Activated naive CD4-positive, alpha-beta T cell treated with anti-CD3 and anti-CD28 coated beads, Interleukin-2, amount 50 U/mL, for 16 hours (primary cell): Measurements from ENCODE around the gene MECP2.
A peak's percentile ranks its signal among the peaks of the same experiment; 100 is the strongest.
"Not testable (repeated sequence)": the region's sequence is repeated elsewhere in the genome, so short reads cannot be mapped to it uniquely, and the experiment has no call there.

Experiments
- DNase-seq: peaks from one replicate; pipeline ENCODE4 v3.0.0-alpha.2; 2020

Gene MECP2

DNA sequence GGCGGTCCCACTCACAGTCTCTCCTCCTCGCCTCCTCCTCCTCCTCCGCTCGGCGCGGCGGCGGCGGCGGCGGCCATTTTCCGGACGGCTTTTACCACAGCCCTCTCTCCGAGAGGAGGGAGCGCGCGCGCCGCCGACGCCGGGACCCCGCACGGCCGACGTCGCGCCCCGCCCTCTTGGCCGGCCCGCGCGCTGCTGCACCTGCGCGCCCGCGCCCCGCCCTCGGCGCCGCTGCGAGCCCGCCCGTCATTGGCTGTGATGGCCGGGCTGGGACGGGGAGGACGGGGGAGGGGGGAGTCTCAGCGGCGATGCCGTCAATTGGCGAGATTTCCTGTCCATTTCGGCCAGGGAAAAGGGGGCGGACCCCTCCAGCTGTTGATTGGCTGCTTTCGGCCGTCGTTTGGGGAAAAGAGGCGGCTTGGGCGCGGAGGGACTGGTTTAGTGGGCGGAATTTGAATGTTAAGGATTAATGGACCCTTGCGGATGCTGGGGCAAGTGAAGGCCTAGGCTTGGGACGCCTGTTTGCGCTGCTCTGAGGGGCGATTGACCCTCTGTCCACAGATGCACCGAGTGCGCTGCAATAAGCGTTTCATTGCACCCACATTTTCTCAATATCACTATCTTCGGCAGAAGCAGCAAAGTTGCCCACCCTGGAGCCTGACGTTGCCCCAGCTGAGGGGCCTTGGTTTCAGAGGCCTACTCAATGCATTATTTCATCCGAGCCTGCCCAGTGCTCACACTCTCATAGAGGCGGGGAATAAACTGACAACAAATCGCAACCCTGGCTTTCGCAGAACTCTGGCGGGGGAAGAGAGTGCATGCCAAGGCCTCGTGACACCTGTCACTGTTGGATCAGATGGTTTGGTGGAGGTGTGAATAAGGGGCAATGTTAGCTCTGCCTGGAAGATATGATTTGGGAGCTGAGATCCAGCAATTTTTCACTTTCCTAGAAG, at the start of gene MECP2:
MECP2 (minus strand) TSS at position 129 of the 953 bp plus-strand sequence.
- peak; percentile 87 for DNase-seq

DNA sequence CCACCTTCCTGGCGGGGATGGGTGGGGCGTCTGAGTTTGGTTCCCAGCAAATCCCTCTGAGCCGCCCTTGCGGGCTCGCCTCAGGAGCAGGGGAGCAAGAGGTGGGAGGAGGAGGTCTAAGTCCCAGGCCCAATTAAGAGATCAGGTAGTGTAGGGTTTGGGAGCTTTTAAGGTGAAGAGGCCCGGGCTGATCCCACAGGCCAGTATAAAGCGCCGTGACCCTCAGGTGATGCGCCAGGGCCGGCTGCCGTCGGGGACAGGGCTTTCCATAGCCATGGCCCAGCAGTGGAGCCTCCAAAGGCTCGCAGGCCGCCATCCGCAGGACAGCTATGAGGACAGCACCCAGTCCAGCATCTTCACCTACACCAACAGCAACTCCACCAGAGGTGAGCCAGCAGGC, 46.5 kb upstream of the MECP2 start, which contains the start of gene OPN1LW:
OPN1LW (plus strand) TSS at position 234 of the 400 bp plus-strand sequence; CDS start at position 275, 41 bp downstream.
- DNase-seq: not testable (repeated sequence)

DNA sequence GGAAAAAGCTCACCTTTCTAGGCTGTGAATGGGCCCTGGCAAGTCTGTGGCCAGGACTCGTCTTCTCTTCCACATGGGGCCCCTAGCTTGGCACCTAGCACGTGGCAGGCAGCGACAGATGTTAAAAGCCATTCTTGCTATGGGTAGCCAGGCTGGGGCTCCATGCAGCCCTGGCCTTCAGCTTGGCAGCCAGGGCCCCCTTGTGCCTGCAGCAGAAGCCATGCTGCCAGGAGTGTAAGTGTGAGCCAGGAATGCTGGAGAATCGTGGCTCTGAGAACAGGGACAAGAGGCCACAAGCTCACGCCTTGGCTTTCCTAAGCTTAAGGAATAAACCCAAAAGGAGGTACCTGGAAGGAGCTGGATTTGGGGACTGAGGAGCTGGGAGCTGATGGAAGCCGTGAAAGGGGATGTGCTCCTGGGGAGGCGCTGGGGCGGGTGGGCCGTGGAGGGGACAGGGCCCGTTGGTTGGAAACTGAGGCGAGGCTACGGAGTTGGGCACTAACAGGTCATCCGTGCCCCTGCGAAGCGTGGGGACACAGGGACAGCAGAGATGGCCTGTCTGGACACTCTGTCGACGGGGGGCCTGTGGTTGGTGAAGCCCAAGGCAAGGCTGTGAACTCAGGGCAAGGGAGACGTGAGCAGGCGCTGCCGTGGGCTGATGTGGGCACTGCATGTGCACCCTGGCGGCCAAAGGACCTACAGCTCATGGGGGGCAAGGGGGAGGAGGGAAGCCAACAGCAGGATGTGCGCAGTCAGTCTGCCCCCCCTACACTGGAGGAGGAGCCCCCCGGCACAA, 45.6 kb upstream of the MECP2 start:
- DNase-seq: no peak

DNA sequence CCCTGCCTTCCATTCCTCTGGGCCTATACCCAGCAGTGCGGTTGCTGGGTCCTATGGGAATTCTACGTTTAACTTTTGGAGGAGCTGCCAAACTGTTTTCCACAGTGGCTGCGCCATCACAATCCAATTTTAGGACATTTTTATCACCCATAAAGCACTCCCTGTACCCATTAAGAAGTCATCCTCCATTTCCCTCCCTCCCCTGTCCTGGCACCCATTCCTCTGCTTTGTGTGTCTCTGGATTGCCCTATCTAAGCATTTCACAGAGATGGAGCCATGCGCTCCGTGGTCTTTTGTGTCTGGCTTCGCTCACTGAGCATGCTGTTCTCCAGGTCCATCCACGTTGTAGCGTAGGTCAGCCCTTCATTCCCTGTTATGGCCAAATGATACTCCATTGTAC, 44.9 kb upstream of the MECP2 start:
- DNase-seq: no peak

DNA sequence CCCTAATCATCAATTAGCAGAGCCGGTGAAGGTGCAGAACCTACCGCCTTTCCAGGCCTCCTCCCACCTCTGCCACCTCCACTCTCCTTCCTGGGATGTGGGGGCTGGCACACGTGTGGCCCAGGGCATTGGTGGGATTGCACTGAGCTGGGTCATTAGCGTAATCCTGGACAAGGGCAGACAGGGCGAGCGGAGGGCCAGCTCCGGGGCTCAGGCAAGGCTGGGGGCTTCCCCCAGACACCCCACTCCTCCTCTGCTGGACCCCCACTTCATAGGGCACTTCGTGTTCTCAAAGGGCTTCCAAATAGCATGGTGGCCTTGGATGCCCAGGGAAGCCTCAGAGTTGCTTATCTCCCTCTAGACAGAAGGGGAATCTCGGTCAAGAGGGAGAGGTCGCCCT, 43.2 kb upstream of the MECP2 start:
- no peak for DNase-seq

DNA sequence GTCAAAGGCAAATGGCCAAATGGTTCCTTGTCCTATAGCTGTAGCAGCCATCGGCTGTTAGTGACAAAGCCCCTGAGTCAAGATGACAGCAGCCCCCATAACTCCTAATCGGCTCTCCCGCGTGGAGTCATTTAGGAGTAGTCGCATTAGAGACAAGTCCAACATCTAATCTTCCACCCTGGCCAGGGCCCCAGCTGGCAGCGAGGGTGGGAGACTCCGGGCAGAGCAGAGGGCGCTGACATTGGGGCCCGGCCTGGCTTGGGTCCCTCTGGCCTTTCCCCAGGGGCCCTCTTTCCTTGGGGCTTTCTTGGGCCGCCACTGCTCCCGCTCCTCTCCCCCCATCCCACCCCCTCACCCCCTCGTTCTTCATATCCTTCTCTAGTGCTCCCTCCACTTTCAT, 42.7 kb upstream of the MECP2 start:
- DNase-seq: no peak

DNA sequence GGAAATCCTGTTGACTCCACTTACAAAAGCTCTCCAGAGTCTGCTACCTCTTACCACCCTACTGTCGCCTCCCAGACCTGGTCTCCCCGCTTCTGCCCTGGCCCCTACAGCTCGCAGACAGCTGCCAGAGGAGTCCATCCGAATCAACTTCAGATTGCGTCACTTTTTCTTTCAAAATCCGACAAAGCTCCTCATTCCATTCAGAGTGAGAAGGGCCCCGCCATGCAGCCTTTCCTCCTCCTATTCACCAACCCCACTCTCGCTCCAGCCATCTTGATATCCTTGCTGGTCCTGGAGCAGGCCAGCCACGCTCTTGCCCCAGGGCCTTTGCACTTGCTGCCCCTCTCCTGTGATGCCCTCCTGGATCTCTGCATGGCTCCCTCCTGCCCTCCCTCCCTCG, 41.3 kb upstream of the MECP2 start:
- DNase-seq: no peak

DNA sequence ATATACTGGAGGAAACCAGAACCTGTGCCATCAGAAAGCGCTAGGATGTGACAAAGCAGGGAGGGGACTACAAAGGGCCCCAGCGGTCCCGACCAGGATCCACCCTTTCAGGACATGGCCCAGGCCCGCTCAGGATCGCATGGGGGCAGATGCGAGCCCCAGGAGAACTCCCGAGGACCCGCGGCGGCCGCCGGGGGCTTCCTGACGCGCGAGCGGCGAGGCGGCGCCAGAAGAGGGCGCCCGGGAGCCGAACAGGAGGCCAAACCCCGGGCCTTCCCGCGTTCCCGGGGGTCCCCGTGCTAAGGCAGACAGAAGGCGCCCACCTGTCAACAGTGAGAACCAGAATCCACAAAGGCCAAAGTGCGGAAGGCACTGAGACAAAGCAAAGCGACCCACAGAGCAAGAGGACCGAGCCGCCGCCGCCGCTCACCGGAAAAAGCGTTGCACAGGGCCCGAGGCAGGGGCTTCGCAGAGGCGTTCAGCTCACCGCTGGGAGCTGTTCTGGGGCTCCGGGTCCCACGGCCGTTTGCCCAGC, 39.2 kb upstream of the MECP2 start:
- peak; percentile 70 for DNase-seq

DNA sequence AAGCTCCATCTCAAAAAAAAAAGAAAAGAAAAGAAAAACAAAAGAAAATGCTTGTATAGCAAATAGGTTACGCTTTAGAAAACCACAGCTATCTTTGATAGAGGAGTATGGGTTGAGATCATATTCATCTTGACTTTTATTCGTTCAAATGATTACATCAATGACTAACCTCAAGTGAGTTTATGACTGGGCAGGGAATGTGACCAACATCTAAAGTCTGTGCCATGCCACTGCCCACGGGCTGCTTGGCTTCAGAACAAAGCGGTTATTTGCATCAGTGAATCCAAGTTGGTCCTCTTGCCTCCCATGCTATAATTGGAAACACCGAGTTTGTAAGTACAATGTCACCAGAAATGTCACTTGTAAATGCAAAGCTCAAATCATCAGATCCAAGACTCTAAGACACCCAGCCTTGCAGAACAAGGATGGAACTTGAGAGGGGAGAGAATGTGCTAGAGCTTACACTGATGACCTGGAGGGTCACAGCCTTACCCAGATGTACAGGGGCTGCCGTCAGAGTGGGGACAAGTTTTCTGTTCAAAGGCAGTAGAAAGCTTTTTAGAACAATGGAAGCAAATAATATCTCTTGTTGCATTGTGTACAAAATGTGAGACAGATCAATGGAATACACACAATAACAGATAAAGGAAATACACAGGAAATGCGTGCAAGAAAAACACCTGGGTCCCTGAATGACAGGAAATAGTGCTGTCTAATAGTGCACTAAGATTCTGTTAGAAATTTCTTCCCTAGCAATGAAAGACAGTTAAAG, 38.1 kb upstream of the MECP2 start:
- DNase-seq: no peak

DNA sequence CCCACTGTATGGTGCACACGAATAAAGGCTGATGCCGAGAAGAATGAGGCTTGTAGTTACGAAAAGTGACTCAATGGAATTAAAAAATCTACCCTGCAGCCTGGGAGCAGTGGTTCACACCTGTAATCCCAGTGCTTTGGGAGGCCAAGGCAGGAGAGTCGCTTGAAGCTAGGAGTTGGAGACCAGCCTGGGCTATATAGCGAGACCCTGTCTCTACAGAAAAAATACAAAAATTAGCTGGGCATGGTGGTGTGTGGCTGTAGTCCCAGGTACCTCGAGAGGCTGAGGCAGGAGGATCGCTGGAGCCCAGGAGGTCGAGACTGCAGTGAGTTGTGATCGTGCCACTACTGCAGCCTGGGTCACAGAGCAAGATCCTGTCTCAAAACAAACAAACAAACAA, 34.8 kb upstream of the MECP2 start:
- no peak for DNase-seq

DNA sequence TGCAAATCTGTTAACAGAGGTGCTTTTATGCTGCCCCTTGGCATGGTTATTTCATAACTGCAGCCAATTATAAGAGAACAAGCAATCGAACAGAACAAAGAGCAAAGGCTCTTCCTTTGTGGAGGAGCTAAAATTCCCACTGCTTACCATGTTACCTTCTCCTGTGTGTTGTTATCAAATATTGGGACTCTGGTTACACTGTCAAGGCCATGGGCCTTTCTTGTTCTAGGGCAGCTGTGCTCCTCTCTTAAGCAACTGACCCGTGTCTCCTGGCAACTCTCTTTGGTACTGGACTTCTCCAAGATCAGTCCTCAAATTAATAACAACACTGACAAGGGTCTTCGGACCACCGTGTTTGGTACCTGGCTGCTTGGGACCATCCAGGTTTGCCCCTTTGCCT, 34.4 kb upstream of the MECP2 start:
- DNase-seq: no peak

DNA sequence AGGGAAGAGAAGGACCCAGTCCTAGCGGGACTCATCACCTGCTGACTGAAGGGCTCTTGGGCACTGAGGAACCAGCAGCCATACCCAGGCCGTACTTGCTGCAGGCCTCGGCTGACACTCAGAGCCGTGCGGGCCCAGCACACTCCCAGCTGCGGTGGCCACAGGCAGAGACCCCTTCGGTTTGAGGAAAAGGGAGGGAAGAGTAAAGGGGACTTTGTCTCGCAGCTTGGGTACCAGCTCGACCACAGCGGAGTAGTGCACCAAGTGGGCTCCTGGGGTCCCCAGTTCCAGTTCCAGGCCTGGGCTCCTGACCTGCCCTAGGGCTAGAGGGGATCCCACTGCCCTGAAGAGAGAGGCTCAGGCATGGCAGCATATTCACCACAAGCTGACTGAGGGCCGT, 28.6 kb upstream of the MECP2 start:
- no peak for DNase-seq

DNA sequence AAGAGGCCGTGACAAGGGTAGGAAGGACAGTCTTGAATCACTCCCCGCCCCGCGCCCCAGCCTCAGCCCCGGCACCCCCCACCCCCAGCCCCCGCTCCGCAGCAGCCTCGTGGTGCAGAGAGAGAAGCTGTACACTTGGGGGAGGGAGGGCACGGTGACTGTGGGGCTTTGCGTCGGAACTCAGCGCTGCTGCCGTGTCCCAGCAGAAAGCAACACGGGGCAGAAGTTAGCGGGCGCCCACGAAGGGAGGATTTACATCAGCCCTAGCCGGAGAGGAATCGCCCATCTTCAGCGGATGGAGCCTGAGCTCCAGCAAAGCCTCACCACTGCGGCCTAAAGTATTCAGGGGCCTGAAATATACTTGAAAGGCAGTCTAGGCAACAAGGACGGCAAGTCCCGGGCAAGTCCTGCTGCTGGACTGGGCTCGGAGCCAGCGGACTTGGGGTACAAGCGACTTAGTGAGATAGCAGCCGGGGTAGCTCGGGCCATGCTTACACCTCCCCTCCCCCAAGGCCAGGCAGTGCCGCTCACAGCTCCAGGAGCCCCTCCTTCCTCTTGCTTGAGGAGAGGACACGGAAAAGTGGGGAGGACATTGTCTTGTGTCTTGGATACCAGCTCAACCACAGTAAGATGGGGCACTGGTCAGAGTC, 28.0 kb upstream of the MECP2 start:
- peak; percentile 15 for DNase-seq

DNA sequence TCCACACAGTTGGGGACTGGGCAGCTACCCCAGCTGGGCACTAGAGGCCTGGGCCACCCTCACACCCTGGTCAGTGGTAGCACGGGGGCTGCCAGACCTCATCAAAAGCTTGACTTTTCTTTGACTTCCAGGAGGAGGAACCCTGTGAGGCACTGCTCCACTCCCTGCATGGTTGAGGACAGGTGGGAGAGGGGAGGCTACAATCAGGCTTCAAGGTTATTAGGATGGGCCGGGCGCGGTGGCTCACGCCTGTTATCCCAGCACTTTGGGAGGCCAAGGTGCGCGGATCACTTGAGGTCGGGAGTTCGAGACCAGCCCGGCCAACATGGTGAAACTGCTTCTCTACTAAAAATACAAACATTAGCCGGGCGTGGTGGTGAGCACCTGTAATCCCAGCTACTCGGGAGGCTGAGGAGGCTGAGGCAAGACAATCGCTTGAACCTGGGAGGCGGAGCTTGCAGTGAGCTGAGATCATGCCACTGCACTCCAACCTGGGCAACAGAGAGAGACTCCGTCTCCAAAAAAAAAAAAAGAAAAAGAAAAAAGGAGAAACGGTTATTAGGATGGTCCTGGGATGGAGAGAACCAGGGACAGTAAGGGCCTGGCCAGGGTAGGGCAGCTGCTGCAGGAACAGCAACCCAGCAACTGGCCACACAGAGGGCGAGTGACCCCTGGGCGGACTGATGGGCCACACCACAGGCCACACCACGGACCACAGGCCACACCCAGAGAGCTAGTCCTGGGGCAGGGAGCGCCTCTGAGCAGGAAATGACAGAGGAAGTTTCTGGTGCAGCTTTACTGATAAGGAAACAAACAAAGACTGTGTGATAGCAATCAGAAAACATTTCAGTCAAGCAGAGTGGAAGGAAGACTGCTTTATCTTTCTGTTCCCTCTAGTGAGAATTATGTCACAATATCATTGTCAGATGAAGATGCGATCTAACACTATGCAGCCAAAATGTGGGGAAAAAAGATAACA, 26.0 kb upstream of the MECP2 start:
- no peak for DNase-seq

DNA sequence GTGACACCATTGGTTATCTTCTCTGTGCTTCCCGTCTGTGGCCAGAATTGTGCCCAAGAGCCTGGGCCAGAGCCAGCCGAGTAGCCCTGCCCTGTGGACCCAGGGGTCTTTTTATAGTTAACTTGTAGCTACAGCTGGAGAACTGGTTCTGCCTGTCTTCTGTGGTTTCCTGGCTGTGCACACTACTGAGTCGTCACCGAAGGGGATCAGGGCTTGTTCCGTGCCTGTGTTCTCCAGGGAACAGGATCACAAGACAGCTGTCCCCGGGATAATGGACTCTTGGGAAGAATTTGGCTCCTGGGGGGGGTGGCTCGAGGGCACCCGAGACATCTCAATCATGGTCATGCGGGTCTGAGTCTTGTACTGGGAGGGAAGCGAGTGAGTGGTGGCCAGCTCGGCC, 24.4 kb upstream of the MECP2 start:
- DNase-seq: no peak

DNA sequence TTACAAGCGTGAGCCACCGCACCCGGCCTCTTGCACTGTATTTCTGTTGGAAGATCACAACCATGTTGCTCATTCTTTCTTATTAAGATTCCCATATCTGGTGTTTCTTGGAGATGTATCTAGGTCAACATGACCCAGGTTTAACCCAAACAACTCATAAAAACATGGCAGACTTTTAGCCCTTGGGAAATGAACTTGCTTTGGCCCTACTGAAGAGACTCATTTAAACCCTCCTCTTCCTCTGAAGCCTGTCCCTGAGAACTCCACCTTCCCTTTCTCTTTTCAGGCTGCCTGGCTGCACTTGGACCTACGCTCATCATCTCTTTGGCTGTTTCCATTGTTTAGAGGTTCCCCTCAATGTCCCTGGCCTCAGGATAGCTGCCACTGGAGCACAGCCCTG, 23.7 kb upstream of the MECP2 start:
- no peak for DNase-seq

DNA sequence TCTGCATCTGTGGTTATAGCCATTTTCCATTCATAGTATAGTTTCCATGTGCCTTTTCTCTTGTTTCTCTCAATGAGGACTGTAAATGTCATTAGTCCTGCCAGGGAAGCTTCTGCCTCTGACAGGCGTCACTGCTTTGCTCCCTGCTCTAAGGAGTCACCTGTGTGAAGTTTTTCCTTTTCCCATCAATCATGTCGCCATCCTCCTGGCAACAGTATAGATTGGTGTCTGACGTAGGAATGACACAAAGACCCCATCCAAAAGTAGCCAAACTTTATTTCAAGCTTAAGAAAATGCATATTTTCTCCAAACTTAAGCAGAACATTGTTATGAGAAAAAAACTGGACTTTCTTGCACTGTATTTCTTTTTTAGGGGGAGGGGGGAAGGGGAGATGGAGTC, 23.1 kb upstream of the MECP2 start:
- DNase-seq: no peak

DNA sequence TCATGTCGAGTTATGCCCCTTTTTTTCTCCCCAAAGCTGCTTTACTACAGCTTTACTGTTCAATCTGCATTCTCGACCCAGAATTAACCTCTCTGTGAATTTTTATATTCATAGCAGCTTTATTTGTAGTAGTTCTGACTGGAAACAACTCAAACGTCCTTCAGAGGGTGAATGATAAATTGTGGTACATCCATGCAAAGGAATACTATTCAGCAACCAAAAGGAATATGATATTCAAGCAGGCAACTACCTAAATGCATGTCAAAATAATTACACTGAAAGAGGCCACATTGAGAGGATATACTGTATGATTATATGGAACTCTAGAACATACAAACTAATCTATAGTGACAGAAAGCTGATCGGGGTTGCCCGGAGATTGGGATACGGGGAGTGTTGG, 20.0 kb upstream of the MECP2 start:
- no peak for DNase-seq

DNA sequence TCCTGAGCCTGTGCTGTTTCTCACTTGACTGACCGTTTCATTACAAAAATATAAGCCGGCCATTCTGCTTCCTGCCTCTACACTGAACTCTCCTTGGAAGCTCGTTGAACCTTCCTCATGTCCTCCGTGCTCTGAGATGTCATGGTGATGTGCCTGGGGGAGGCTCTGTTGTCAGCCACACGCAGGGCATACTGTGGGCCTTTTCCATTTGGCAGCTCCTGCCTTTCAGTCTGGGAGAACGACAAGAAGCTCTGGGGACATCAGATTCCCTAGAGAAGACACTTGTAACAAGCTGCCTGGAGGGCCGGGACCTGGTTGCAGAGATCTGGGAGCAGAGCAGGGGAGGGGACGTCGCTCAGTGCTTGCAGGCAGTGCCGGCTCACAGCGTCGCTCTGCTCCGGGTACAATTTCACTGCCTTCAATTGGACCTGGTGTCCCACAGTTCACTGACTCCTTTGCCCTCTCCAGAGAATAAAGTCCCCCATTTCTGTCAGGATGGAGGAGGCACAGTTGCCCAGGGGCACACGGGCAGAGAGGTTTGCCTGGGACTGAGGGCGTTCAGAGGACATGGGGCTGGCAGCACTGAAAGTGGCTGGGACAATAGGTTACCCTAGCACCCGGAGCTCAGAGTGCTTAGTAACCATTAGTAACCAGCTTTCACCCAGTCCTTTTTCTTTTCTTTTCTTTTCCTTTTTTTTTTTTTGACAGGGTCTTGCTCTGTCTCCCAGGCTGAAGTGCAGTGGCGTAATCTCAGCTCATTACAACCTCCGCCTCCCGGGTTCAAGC, 19.1 kb upstream of the MECP2 start:
- no peak for DNase-seq

DNA sequence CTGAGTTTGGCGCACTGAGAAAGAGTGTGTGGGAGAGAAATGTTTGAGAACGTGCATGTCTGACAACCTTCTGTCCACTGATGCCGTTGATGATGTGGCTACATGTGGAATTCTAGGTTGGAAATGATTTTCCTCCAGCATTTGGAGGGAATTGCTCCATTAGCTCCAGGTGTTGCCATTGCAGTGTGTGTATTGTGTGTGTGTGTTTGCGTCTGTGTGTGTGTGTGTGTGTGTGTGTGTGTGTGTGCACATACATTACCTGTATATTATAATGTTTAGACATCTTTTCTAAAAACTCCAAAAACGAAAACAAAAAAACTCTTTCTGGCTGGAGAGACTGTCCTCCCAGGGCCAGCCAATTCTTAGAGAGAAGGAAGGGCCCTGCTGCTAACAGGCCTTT, 18.2 kb upstream of the MECP2 start:
- DNase-seq: no peak
